ACC112 (cell line): ENCODE results near the gene NR1D2.
A peak's percentile ranks its signal among the peaks of the same experiment; 100 is the strongest.
"Not testable (repeated sequence)": the region's sequence is repeated elsewhere in the genome, so short reads cannot be mapped to it uniquely, and the experiment has no call there.

Experiments used
- H2AFZ ChIP-seq: fragments of 200-600 bp; sonication (generic); one replicate; pipeline ENCODE4 v1.6.0; 2017; ENCODE audit warnings: antibody characterized with exemption, low read length; ENCODE audit not compliant: unreplicated experiment
- H3K27ac ChIP-seq: fragments of 200-600 bp; sonication (generic); 2 replicates; pipeline ENCODE4 v1.5.1; 2014; ENCODE audit warnings: low read depth, mild to moderate bottlenecking, antibody characterized with exemption, low read length, moderate library complexity
- H3K27me3 ChIP-seq: fragments of 200-600 bp; sonication (generic); 2 replicates; pipeline ENCODE4 v1.6.1; 2014; ENCODE audit warnings: mild to moderate bottlenecking, antibody characterized with exemption, low read length, moderate library complexity, mixed read lengths; ENCODE audit not compliant: insufficient read depth
- H3K36me3 ChIP-seq: fragments of 200-600 bp; sonication (generic); 2 replicates; pipeline ENCODE4 v1.6.1; 2016; ENCODE audit warnings: mild to moderate bottlenecking, antibody characterized with exemption, low read length, moderate library complexity, mixed read lengths; ENCODE audit not compliant: insufficient read depth
- H3K4me1 ChIP-seq: fragments of 200-600 bp; sonication (generic); one replicate; pipeline ENCODE4 v1.6.1; 2016; ENCODE audit warnings: low read length, mixed read lengths; ENCODE audit not compliant: insufficient read depth, unreplicated experiment, control insufficient read depth
- H3K4me3 ChIP-seq: fragments of 200-600 bp; sonication (generic); 2 replicates; pipeline ENCODE4 v1.5.1; 2014; ENCODE audit warnings: mild to moderate bottlenecking, low read depth, low read length
- H3K79me2 ChIP-seq: fragments of 200-600 bp; sonication (generic); one replicate; pipeline ENCODE4 v1.6.0; 2016; ENCODE audit warnings: low read length; ENCODE audit not compliant: control insufficient read depth, unreplicated experiment, insufficient read depth

Gene NR1D2

DNA sequence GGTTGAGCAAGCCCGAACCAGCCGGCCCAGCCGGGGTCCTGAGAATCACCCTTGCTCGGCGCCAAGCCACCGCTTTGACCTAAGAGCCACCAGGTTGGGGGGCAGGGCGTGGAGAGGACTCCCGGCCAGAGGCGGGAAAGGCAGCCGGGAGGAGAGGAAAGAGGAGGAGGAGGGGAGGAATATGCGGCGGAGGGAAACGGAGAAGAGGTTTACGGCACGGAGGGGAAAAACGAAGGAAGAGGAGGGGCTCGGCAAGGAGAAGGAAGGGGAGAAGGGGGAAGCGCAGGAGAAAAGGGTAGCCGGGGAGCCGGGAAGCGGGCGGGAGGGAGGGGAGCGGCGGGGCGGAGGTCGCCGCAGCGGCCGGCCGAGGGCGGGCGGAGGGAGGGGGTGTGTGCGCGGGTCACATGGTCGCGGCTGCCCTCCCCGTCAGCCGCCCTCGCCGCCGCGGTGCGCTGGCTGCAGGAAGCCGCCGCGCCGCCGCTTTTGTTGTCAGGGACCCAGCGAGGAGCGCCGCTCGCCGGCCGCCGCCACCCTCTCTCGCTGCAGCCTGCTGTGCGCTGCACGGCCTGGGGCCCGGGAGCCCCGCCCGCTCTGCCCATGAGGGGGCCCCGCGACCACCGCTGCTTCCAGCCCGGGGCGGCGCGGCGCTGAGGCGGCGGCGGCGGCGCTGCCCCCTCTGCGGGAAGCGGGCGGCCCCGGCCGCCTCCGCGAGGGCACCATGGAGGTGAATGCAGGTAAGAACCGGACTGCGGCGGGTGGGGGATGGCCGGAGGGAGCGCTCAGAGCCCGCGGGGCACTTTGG lies at the start of gene NR1D2:
Gene NR1D2, plus strand, starts transcription at position 426 of the 802 bp plus-strand sequence. Its CDS starts 293 bp downstream, at position 719.
- H3K27me3 ChIP-seq = no peaks in the 10 kb centered on the region
- peaks cover 41% of the 10 kb centered on the region for H3K4me1 ChIP-seq
- H3K4me3 ChIP-seq = peak within 1 kb of the TSS; percentile 86
- H3K36me3 ChIP-seq = no peaks in the 10 kb centered on the region
- peaks cover 15% of the 10 kb centered on the region for H3K79me2 ChIP-seq
- peak within 1 kb of the TSS; percentile 87 for H2AFZ ChIP-seq
- H3K27ac ChIP-seq = peak within 1 kb of the TSS; percentile 86

DNA sequence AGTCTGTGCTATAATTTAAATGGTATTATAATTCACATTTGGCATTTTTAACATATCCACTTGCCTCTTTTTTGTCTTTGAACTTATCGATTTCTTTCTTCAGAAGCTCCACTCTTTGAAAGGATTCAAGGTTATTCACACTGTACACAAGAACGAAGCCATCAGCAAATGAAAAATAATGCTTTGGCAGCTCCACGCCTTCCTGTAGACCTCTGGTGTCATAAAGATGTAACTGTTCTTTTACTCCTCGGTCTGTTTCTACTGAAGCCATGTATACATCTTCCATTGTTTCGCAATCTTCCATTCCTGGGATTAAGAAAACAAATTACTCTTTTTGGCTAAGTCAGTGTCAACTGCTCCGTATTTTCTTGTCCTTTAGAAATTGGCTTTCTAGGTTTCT lies 44.3 kb upstream of the NR1D2 start:
- Histone ChIP-seq H3K36me3 (peaks cover 15% of the 10 kb centered on the region; the same call in 1 of the 2 replicates), H3K27ac (no peak overlapping the region), H2AFZ (no peak overlapping the region), H3K79me2 (no peaks in the 10 kb centered on the region), H3K4me3 (no peak overlapping the region), H3K27me3 (no peaks in the 10 kb centered on the region), H3K4me1 (no peaks in the 10 kb centered on the region)

DNA sequence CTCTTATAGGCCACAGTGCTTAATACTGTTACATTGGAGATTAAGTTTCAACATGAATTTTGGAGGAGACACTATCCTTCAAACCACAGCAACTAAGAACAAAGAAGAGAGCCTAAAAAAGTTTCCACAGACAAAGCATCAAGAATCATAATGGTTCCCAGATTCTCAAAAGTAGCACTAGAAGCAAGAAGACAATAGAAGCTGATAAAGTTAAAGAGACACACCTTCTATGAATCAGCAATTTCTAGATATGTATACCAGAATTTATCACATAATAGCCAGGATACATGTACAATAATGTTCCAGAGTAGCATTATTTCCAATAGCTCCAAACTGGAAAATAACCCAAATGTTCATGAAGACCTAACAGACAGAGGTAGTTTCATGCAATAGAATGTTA lies 40.5 kb upstream of the NR1D2 start:
- no peaks in the 10 kb centered on the region for H3K27me3 ChIP-seq
- no peaks in the 10 kb centered on the region for H3K4me1 ChIP-seq
- H3K36me3 ChIP-seq = 0 out of 2 replicates have a peak, but pooled peaks cover 5% of the 10 kb centered on the region
- H3K79me2 ChIP-seq = no peaks in the 10 kb centered on the region
- no peak overlapping the region for H3K27ac ChIP-seq
- H2AFZ ChIP-seq = no peak overlapping the region
- H3K4me3 ChIP-seq = no peak overlapping the region

DNA sequence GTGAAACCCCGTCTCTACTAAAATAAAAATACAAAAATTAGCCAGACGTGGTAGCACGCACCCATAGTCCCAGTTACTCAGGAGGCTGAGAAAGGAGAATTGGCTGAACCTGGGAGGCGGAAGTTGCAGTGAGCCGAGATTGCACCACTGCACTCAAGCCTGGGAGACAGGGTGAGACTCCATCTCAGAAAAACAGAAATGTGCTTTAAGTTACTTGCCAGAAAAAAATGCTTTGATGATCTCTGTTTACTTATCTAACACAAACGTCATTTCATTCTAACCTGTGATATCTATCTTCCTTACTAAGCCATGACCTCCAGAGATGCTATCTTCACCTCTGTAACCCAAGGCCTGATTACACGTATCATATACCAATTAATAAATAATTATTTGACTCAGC lies 35.7 kb upstream of the NR1D2 start:
- Histone ChIP-seq H3K4me1 (peaks cover 7% of the 10 kb centered on the region), H3K79me2 (peaks cover 6% of the 10 kb centered on the region)

DNA sequence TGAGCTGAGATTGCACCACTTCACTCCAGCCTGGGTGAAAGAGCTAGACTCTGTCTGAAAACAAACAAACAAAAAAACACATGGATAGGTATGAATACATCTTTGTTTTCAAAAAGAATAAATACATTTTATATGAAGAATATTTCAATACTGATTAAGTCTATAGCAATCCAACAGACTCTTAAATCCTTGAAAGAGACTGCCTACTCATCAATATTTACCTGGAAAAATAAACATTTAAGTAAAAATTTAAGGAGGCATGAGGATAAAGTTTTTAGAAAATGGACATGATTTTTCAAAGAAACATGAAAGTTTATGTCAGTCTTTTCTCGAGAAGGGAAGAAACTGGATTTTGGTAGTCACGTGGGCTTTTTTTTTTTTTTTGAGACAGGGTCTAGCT lies 33.7 kb upstream of the NR1D2 start:
- H3K36me3 ChIP-seq = no peaks in the 10 kb centered on the region

More for the DNA sequence above, 35.7 kb upstream of the NR1D2 start:
- no peaks in the 10 kb centered on the region for H3K27me3 ChIP-seq
- no peak overlapping the region for H3K27ac ChIP-seq
- H2AFZ ChIP-seq = no peak overlapping the region
- 0 out of 2 replicates have a peak, but pooled peaks cover under 1% of the 10 kb centered on the region for H3K36me3 ChIP-seq
- no peak overlapping the region for H3K4me3 ChIP-seq

DNA sequence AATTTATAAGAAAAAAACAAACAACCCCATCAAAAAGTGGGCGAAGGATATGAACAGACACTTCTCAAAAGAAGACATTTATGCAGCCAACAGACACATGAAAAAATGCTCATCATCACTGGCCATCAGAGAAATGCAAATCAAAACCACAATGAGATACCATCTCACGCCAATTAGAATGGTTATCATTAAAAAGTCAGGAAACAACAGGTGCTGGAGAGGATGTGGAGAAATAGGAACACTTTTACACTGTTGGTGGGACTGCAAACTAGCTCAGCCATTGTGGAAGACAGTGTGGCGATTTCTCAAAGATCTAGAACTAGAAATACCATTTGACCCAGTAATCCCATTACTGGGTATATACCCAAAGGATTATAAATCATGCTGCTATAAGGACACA lies 32.8 kb upstream of the NR1D2 start:
- H3K36me3 ChIP-seq, H2AFZ ChIP-seq, H3K4me3 ChIP-seq, H3K27me3 ChIP-seq, H3K27ac ChIP-seq: not testable (repeated sequence)
- Histone ChIP-seq H3K4me1 (peaks cover 21% of the 10 kb centered on the region), H3K79me2 (peaks cover 30% of the 10 kb centered on the region)

More for the DNA sequence above, 33.7 kb upstream of the NR1D2 start:
- no peaks in the 10 kb centered on the region for H3K27me3 ChIP-seq
- H3K27ac ChIP-seq = no peak overlapping the region
- H3K4me3 ChIP-seq = no peak overlapping the region
- no peak overlapping the region for H2AFZ ChIP-seq
- H3K79me2 ChIP-seq = peaks cover 24% of the 10 kb centered on the region
- peaks cover 21% of the 10 kb centered on the region for H3K4me1 ChIP-seq

DNA sequence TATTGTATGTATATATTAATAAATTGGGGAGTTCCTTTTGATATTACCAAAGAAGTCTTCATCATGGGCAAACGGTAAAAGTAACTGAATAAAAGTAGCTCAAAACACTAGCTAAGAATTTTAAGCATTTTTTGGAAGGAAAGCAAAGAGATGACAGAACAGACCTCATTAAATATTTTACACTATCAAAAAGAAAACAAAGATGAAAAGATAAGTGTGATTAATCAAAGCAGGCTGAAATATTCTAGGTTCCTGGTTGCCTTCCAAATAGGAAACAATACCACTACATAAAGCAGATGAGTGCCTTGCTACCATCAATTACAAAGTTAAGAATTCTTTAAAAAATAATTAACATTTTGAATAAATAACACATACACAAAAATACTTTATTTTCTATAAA lies 31.9 kb upstream of the NR1D2 start:
- Histone ChIP-seq H3K27ac (no peak overlapping the region), H3K36me3 (peaks cover 8% of the 10 kb centered on the region), H2AFZ (no peak overlapping the region), H3K79me2 (peaks cover 39% of the 10 kb centered on the region), H3K27me3 (no peaks in the 10 kb centered on the region), H3K4me1 (peaks cover 21% of the 10 kb centered on the region), H3K4me3 (no peak overlapping the region)

DNA sequence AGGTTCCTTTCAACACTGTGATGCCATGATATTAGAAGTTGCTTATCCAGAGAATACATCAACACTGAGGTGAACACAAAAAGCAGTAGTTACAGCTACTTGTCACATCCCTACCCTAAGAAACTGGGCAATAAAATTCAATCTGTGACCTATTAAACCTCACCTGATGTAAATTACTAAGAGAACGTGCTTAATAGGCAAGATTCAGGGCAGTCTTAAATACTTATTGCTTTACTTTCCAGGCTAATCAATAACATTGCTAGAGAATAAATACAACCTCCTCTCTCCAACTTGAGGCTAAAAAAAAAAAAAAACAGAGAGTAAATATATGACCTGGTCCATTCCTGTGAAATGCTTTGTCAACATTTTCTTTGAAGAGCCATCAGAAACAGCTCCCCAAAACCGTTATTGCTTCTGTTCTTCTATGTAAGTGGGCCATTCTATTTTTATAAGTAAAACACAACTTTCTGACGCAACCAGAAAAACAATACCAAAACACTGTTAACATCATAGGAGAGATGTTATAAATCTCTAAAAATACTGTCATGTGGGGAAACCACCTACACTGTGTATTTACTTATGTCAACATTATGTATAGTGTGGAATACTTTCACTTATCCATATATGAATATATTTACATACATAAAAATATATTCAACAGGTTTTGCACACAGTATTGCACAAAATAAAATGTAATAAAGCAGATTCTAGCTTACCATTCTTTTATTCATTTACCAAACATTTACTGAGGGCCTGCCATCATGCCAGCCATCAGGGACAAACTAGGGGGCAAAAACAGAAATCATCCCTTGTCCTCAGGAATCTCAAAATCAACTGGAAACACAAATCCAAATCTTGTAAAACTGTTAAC lies 31.0 kb upstream of the NR1D2 start:
- Histone ChIP-seq H3K27me3 (no peaks in the 10 kb centered on the region), H3K27ac (no peak overlapping the region), H3K4me1 (peaks cover 21% of the 10 kb centered on the region), H3K36me3 (peaks cover 17% of the 10 kb centered on the region), H3K79me2 (peaks cover 48% of the 10 kb centered on the region), H3K4me3 (peak overlapping the region; percentile 90; the same call in 1 of the 2 replicates), H2AFZ (no peak overlapping the region)

DNA sequence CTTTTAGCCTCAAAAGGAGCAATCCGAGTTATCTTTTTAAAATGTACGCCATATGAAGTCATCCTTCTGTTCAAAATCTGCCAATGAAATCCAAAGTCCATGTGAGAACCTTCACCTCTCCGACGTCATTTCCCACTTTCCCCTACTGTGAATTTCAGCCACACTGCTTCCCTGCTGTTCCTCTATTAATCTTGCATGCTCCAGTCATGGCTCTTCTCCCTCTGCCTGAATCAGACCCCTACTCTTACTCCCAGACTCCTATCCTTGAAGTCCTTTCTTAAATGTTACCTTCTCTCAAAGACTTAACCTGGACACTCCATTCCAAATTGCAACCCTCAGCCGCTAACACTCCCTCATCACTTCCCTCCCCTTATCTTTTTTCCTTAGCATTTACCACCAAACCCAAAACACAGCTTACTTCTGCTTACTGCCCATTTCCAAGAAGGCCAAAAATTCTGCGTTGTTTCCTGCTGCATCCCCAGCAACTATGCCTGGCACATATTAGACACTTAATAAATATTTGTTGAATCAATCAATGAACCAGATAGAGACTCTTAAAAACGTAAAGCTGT lies 29.5 kb upstream of the NR1D2 start:
- peaks cover 31% of the 10 kb centered on the region for H3K4me1 ChIP-seq
- peaks cover 52% of the 10 kb centered on the region for H3K79me2 ChIP-seq
- peak overlapping the region; percentile 90 for H3K4me3 ChIP-seq
- H3K27ac ChIP-seq = no peak overlapping the region
- H2AFZ ChIP-seq = peak overlapping the region; percentile 85
- H3K36me3 ChIP-seq = peaks cover 29% of the 10 kb centered on the region
- H3K27me3 ChIP-seq = no peaks in the 10 kb centered on the region

DNA sequence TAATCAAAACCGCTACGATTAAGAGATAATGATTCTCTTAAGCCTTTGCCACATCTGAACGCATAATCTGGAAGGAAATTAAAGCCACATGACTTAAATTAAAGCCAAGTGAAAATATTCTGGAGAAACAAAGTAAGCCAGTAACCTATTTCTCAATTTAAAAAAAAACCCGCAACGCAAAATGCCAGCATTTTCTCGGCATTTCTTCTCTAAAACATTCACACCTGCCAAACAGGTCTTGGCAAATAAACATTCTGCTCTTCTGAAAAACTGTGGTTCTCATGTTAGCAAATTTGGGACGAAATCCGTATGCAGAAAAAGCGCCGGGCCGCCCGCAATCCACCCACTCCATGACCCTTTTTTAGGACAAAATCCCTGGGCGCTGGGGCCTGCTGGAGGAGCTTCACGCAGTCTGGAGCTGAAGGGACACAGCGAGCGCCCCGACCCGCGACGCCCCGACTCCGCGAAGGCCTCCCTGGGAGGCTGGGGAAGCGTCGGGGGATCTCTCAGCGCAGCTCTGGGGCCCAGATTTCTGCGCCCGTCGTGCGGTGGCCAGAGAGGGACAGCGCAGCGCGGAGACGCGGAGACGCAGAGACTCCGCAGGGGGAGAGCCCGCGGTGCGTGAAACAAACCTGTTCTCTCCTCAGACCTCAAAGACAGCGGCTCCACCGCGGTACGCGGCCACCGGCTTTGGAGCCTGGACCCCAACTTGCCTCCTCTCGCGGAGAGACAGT lies 28.8 kb upstream of the NR1D2 start:
- Histone ChIP-seq H3K27me3 (no peaks in the 10 kb centered on the region), H3K4me3 (peak overlapping the region; percentile 90), H3K4me1 (peaks cover 31% of the 10 kb centered on the region), H3K27ac (peak overlapping the region; percentile 19; the same call in 1 of the 2 replicates), H3K79me2 (peaks cover 52% of the 10 kb centered on the region), H3K36me3 (peaks cover 29% of the 10 kb centered on the region), H2AFZ (peak overlapping the region; percentile 85)
